Measurements from ENCODE around the gene PITPNM1.
"Not testable (repeated sequence)": the region's sequence is repeated elsewhere in the genome, so short reads cannot be mapped to it uniquely, and the experiment has no call there.

PITPNM1 gene

GRCh38 chr11:67504950-67505581 lies at the start of gene PITPNM1:
TSS of gene PITPNM1 (minus strand) at chr11:67505363. CDS start at chr11:67504180, 1,183 bp downstream.
- DNase-seq (ENCODE audit: low read depth, low spot score) = peak; percentile 46
- no peak for TF ChIP-seq CTCF (IDR thresholded peaks at IDR 0.05; ENCODE audit: low read depth, low read length)

GRCh38 chr11:67551697-67552096 lies 46.5 kb upstream of the PITPNM1 start:
- in situ Hi-C loops (cut with HindIII; ENCODE audit: low sequenced_read_pairs); DNase-seq (ENCODE audit: low read depth, low spot score); H3K4me3 ChIP-seq (ENCODE audit: low read depth, low read length): not testable (repeated sequence)

More at GRCh38 chr11:67504950-67505581, at the start of gene PITPNM1:
- peak within 1 kb of the TSS; percentile 55 for H3K4me3 ChIP-seq (ENCODE audit: low read depth, low read length)
- in situ Hi-C loops (cut with HindIII; ENCODE audit: low sequenced_read_pairs) = no loop called here

- in situ Hi-C loops (cut with HindIII; ENCODE audit: low sequenced_read_pairs) = no loop called here
- DNase-seq (ENCODE audit: low read depth, low spot score) = no peak
- no peak overlapping the region for H3K4me3 ChIP-seq (ENCODE audit: low read depth, low read length)
- no peak for TF ChIP-seq CTCF (IDR thresholded peaks at IDR 0.05; ENCODE audit: low read depth, low read length)
Observed at GRCh38 chr11:67551127-67551526, 46.0 kb upstream of the PITPNM1 start.

- no peak for DNase-seq (ENCODE audit: low read depth, low spot score)
- H3K4me3 ChIP-seq (ENCODE audit: low read depth, low read length) = no peak overlapping the region
- in situ Hi-C loops (cut with HindIII; ENCODE audit: low sequenced_read_pairs) = no loop called here
- TF ChIP-seq CTCF (IDR thresholded peaks at IDR 0.05; ENCODE audit: low read depth, low read length) = no peak
Observed at GRCh38 chr11:67548555-67549110, 43.5 kb upstream of the PITPNM1 start.

- in situ Hi-C loops (cut with HindIII; ENCODE audit: low sequenced_read_pairs); DNase-seq (ENCODE audit: low read depth, low spot score); H3K4me3 ChIP-seq (ENCODE audit: low read depth, low read length): not testable (repeated sequence)
Observed at GRCh38 chr11:67548112-67548511, 42.9 kb upstream of the PITPNM1 start.

GRCh38 chr11:67545280-67545679 lies 40.1 kb upstream of the PITPNM1 start:
- DNase-seq (ENCODE audit: low read depth, low spot score) = no peak
- in situ Hi-C loops (cut with HindIII; ENCODE audit: low sequenced_read_pairs) = no loop called here
- no peak for TF ChIP-seq CTCF (IDR thresholded peaks at IDR 0.05; ENCODE audit: low read depth, low read length)
- no peak overlapping the region for H3K4me3 ChIP-seq (ENCODE audit: low read depth, low read length)

- TF ChIP-seq CTCF (IDR thresholded peaks at IDR 0.05; ENCODE audit: low read depth, low read length) = no peak
- peak; percentile 20 for DNase-seq (ENCODE audit: low read depth, low spot score)
- H3K4me3 ChIP-seq (ENCODE audit: low read depth, low read length) = no peak overlapping the region
- in situ Hi-C loops (cut with HindIII; ENCODE audit: low sequenced_read_pairs) = no loop called here
Observed at GRCh38 chr11:67544616-67545242, 39.6 kb upstream of the PITPNM1 start.
